Body of pancreas (tissue), 4 donors: Measurements from ENCODE around the gene ZNF416.

Source experiments
- CTCF ChIP-seq, 7 experiments: fragments of 450-650 bp in 4 of 7; fragments of 200-600 bp in 3 of 7; sonication (generic) in 3 of 7; IDR thresholded peaks; one replicate each; pipeline ENCODE4 v1.5.1; 2016 to 2019; ENCODE audit warnings: antibody characterized with exemption in 7 of 7
- POLR2A ChIP-seq, 3 donors: fragments of 450-650 bp; IDR thresholded peaks; one replicate each; pipeline ENCODE4 v1.6.1; 2016; ENCODE audit warnings: antibody characterized with exemption in 3 of 3, mild to moderate bottlenecking in 2 of 3

GRCh38 chr19:57537953-57538547 is 40.7 kb downstream of the ZNF416 start:
- TF ChIP-seq POLR2A (IDR thresholded peaks at IDR 0.05) (no peak), CTCF (IDR thresholded peaks at IDR 0.05) (no peak)
